Renal cortical epithelial cell (primary cell): ENCODE measurements around the gene IER5L. TPM values are rescaled to one million over a fixed set of nuclear protein-coding genes. Genes with fewer than 3 reads are reported as not detected.
A peak's percentile ranks its signal among the peaks of the same experiment; 100 is the strongest.
"Not testable (repeated sequence)": the region's sequence is repeated elsewhere in the genome, so short reads cannot be mapped to it uniquely, and the experiment has no call there.

ENCODE experiments used
- DNase-seq: peaks from one replicate; pipeline ENCODE4 v3.0.0-alpha.2; 2011; ENCODE audit warnings: low read depth
- total RNA-seq: library from RNA; depleted of rRNA; stranded (reverse); fragments of >200 nt; gene quantifications from 2 replicates; pipeline ENCODE4 v1.2.3, GENCODE V29; 2014

The IER5L gene
- total RNA-seq, 1 donor from 2014 or later: 40.6 TPM

DNA sequence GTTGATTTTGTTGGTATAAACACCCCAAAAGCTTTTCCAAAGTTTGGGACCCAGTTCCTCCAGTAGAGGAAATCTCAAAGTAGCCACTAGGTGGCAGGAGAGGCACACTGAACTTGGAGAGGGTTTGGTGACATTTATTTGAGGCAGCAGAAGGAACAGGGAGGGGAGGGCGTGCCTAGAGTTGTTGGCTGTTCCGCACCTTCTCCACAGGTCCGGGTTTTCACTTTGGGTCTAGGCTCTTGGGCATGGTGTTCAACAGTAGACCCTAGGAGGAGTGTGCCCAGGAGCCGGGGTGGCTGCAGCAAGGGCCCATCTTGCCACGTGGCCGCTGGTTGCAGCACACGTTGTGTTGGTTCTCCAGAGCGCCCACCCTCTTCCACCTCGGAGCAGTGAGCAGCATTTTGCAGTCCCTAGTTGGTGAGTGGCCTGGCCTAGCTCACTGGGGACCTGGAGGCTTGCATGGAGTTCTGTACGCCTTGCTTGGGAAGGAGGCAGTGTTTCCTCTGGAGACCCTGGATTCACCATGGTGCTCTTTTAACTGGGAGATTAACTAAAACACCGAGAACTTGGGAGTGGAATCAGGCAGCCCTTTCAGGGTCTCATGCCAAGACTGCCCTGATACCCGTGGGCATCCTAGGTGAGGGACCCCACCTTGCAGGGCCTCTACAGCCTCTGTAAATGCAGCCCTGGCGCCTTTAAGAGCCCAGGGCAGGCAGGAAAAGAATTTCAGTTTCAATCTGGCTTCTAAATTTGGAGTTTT lies 38.6 kb downstream of the IER5L start:
- peak; percentile 73 for DNase-seq

DNA sequence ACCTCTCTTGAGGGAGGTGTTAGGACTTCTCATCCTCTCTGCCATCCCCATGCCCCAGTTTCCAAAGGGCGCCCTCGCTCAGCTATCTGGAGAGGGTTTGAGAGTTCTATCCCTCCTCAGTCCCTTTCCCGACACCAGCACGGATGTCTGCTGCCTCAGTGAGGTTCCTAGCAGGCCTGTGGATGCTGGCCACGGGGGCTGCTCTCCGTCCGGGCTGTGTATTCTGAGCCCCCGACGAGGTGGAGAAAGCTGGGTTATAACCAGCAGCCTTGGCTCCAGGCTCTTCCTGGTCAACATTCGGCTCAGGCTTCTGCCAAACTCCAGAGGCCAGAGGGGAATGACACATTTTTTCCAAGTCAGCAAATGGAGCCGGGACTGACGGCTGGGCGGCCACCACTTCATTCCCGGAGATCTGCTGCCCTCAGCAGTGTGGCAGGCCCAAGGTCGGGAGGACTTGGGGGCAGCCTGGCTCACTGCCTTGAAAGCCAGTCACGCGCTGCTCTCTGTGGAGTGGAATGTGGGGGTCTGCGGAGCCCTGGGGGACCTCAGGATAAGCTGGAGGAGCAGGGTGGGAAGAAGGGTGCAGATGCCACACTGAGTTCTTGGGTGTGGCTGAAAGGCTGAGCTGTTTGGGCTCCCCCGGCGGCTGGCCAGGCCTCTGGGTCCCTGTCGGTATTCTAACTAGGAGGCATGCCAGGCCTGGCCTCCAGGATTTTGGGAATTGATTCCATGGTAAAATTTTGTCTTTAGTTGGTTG lies 39.4 kb downstream of the IER5L start:
- DNase-seq: peak; percentile 24

DNA sequence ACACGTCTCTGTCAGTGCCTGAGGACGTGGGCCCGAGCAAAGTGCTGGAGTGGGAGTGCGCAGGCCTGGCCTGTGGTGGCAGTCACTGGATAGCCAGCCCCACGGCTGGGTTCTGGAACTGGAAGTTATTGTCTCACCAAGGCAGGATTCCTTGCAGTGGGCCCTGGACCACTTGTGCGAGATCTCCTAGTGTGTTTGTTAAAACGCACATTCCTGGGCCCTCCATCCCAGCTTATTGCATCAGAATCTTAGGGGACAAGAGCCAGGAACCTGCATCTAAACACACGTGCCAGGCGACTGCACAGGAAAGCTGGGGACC lies 40.0 kb downstream of the IER5L start:
- no peak for DNase-seq

DNA sequence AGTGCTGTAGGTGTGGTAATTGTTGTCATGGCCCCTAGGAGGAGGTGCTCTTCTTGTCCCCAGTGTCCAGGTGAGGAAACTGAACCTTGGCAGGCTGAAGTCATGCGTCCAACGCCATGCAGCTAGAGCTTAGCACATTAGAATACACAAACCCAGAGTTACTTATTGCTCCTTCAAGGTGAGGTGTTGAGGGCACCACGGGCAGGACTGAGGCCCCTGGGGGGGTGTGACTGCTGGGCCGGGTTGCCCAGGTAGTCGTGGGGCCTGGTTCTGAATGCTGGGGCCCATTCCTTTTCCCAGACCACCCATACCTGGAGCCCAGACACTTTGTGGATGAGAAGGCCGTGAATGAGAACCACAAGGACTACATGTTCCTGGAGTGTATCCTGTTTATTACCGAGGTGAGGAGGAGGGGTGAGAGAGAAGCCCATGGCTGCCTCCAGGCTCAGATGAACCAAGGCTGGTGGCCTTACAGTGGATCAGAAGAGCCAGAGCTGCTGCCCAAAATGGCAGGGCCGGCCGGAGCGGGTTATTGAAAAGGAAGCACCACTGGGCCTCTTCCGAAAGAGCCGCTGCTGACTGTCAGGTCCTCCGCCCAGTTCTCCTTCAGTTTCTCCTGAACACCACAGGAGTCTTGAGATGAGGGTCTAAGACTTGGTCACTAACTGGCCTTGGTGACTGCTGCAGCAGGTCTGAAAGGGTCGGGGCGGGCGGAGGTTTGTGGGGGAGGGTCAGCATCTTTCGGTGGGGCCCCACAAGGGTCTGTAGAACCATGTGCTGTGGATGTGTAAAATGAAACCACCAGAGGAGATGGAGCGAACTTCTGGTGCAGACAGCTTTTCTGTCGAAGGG lies 40.5 kb downstream of the IER5L start:
- DNase-seq: no peak

DNA sequence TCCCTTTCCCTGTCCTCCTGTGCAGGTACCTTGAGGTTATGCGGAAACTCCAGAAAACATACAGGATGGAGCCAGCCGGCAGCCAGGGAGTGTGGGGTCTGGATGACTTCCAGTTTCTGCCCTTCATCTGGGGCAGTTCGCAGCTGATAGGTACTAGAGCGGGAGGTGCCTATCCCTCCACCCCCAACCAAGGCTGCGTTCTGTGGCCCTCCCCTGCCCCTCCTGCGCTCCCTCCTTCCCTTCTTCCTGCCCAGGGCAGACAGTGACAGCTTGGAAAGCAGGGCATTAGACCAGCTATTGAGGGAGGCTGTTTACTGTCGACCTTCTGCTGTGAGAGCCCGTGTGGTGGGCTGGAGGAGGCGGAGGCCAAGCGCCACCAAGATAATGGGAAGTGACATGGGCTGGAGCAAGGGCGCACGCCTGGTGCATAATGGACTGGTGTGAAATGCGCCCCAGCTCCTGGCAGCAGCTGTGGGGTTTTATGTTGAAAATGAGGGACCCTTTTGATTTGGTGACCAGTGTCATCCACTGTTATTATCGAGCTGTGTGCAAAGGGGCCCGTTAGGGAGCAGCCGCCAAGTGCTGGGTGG lies 41.5 kb downstream of the IER5L start:
- DNase-seq: no peak

DNA sequence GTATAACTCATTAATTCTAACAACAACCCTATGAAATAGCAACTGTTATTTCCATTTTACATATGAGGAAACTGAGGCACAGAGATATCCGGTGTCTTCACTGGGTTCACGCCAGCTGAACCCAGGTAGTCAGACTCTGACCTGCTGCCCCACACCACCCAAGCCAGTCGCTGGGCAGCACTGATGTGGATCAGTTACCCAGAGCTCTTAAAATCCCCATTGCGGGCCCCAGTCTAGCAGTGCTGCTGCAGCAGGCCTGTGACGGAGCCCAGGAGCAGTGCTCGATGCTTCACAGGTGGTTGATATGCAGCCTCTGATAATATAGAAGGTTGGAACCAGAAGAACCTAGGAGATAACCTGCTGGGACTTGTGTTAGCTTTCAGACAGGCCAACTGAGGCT lies 42.6 kb downstream of the IER5L start:
- no peak for DNase-seq

DNA sequence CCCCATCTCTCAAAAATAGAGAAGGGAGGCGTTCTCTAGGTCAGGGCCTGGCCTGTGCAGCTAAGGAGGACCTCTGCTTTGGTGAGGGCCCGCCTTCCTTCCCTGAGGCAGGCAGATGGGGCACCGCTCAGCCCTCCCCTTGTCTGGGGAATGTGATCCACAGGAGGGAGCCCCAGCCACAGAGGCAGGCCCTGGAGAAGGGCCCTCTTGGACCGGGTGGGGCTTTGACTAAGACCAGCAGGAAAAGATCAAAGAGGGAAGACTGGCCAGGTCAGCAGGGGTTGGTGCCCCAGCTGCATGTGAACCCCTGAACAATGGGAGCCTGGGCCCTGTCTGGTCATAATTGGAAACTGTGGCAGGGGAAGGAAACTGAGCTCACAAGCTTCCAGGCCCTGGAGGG lies 45.0 kb downstream of the IER5L start:
- DNase-seq: no peak

DNA sequence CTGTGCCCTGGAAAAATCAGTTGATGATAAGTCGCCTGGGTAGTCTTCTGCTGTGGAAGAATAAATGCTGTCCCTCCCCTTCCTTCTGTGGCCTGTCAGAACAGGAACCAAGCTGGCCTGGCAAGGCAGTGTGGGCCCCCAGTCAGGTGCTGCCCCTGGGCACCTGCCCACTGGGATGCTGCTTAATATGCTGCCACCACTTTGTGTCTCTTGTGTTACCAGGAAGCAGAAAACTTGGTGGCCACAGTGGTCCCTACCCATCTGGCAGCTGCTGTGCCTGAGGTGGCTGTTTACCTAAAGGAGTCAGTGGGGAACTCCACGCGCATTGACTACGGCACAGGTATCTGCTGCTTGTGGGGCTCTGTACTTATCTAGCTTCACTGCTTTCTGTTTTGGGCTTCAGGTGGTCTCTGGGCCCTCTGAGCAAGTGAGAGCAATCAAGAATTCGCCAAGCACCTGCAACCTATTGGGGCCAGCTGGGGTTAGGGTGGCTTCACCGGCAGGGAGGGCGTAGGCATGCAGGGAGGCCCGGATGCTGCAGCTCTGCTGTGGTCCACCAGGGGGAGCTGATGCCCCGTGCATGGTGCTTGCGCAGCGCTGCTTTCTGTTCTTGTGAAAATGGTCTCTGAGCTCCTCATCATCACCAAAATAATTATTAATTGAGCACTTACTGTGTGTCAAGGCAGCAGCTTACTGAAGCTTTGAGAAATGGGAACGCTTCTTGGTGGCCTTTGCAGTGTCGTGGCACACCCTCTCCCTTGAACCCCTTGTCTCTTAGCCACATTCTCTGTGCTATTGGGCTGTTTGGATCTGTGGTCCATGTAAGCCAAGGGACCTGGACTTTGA lies 46.5 kb downstream of the IER5L start:
- peak; percentile 54 for DNase-seq

DNA sequence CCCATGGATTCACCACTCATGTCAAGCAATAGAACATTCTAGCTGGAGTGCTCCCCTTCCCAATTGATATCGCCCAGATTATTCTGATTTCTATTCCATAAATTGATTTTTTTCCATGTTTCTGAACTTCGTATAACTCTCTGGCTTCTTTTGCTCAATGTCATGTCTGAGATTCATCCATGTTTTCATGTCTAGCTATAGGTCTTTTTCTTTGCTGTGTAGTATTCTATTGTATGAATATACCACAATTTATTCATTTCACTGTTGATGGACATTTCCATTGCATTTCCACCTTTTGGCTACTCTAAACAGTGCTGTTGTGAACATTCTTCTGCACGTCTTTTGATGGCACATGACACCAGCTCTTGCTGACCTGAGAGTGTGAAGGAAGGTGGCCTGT lies 47.3 kb downstream of the IER5L start:
- no peak for DNase-seq

DNA sequence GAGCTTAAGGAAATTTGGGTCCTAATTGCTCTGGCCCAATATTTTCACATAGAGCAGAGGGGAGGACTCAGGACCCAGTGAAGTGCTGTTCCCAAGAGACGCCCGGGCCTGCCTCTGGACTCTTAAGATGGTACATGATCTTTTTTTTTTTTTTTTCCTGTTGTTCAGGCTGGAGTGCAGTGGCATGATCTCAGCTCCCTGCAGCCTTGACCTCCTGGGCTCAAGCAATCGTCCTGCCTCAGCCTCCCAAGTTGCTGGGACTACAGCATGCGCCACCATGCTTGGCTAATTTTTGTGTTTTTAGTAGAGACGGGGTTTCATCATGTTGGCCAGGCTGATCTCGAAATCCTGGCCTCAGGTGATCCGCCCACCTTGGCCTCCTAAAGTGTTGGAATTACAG lies 47.8 kb downstream of the IER5L start:
- not testable (repeated sequence) for DNase-seq

DNA sequence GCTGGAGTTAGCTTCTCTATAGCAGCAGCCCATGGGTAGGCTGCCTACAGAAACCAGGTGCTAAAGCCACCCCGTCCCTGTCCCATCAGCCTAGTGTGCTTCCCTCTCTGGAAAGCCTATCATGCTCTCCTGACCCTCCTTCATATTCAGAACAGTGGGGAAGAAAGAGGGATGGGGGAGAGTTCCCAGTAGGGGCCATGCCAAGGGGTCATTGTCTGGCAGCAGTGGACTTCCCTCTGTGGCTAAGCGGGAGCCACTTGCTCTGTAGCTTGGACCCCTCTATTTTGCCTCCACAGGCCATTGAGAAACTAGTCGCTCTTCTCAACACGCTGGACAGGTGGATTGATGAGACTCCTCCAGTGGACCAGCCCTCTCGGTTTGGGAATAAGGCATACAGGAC lies 49.4 kb downstream of the IER5L start:
- DNase-seq: no peak

DNA sequence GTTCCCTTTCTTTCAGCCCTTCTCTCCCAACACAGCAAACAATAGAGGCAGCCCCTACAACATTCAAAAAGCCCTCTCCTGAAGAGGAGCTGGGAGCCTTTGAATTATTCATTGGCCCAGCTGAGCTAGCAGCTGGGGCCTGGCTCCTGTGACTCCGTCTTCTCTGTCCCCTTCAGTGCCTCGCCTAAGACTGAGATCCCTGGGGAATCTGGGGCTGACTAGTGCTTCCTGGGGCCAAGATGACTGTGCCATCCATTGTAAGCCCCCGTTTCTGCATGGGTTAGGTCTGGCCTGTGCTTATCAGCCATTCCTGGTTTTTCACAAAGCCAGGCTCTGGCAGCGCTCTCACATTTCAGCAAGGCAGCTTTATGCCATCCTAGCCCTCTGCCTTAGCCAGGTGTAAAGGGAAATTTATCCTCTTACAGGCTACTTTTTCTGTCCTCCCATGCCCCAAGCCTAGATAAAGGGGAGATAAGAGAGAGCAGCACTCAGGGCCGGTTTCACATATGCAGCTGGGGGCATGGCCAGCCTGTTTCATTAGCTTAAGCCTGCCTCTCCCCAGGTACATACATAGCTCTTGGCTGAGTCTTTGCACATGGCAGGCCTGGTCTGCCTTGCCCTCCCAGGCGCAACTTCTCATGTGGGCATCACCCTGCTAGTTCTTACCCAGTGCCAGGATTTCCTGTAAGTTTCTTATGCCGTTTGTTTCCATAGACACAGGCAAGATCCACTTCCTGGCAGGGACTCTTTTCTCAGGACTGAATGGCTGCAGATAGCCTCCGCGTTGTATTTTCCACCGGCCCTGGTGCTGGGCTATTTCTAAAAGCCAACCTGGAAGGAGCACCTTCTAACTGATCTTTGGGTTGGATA lies 51.1 kb downstream of the IER5L start:
- DNase-seq: no peak

Other genes starting within 250 kb of the IER5L start
- gene DOLK, start 230.7 kb downstream of the IER5L start, total RNA-seq: 20.5 and 24.6 TPM in 2 replicates
- gene NUP188, start 230.6 kb downstream of the IER5L start, total RNA-seq: 23.3 and 38.3 TPM in 2 replicates
- 67.5 and 69.6 TPM in 2 replicates for gene SH3GLB2, start 149.9 kb downstream of the IER5L start, total RNA-seq
- 18.4 and 26.0 TPM in 2 replicates for gene MIGA2, start 141.6 kb downstream of the IER5L start, total RNA-seq
- 9.6 and 12.0 TPM in 2 replicates for gene DOLPP1, start 97.2 kb downstream of the IER5L start, total RNA-seq
- gene CRAT, start 67.5 kb downstream of the IER5L start, total RNA-seq: 27.1 and 57.2 TPM in 2 replicates
- 167 and 235 TPM in 2 replicates for gene PTPA, start 66.8 kb downstream of the IER5L start, total RNA-seq